Fibroblast of mammary gland (primary cell): ENCODE measurements around the gene VWA8.
A peak's percentile ranks its signal among the peaks of the same experiment; 100 is the strongest.

Experiments used
- DNase-seq: peaks from one replicate; pipeline ENCODE4 v3.0.0-alpha.2; 2010; ENCODE audit warnings: low read depth
- H3K4me3 ChIP-seq: 2 replicates; pipeline ENCODE4 v1.5.1; 2011; ENCODE audit warnings: low read depth, mild to moderate bottlenecking, low read length, moderate library complexity; ENCODE audit not compliant: control insufficient read depth
- CTCF ChIP-seq: conservative IDR thresholded peaks from 2 replicates; pipeline ENCODE4 v1.5.1; 2011; ENCODE audit warnings: low read depth, low read length, inconsistent platforms; ENCODE audit not compliant: control insufficient read depth, insufficient read depth

The VWA8 gene

DNA sequence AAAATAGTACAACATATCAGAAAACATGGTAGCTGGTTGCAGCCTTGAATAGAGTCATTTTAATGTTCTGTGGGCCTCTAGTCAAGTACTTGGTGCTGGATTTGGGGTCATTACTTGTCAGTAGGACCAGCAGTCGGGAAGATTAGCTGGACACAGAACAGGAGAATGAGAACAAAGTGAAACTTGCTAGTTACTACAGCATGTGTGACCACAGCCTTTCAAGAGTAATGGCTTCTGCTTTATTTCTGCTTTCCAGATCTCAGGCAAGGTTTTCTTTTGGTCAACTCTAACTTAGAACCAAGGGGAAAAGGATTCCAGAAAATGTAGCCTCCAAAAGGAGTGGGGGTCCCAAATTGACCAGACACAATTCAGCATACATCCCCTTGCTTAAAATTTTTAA, 17.1 kb upstream of the VWA8 start:
- no peak for DNase-seq
- H3K4me3 ChIP-seq = no peak overlapping the region
- TF ChIP-seq CTCF = no peak

DNA sequence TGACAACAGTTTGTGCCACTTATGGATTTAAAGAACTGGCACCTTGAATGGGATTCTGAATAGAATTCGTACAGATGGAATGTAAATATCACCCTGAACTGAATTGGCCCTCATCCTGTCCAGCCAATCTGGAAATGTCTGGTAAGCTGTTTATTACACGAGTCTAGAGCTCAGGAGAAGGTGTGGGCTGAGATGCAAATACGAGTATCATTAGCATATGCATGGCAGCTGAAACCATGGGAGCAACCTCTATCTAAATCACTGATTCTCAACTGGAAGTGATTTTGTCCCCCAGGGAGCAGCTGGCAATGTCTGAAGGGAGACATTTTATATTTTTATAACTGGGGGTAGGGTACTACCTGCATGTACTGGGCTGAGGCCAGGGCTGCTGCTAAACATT, 15.6 kb upstream of the VWA8 start:
- TF ChIP-seq CTCF = no peak
- H3K4me3 ChIP-seq = no peak overlapping the region
- DNase-seq = no peak

DNA sequence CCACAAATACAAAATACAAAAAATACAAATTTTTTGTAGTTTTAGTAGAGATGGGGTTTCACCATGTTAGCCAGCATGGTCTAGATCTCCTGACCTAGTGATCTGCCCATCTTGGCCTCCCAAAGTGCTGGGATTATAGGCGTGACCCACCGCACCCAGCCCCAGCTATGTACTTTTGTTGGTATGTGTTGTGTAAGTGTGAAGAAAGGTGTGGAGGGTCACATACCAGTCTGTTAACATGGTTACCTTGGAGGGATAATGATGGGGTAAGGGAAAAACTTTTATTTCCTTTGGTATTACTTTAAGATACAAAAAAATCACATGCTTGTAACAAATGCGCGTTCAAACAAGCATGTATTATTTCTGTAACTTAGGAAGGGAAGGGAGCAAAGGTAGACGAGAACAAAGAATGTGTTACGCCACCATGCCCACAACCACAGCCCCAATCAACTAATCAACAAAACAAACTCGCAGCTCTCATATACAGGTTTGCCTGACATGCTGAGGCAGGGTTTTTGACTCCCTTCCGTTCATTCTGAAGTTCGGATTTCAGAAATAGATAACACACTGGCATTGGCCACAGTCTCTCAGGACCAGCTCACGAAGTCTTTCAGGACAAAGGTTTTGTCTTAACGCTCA, 13.5 kb upstream of the VWA8 start:
- no peak for TF ChIP-seq CTCF
- H3K4me3 ChIP-seq = no peak overlapping the region
- no peak for DNase-seq

GRCh38 chr13:41973247-41973741, 12.4 kb upstream of the VWA8 start:
- no peak for DNase-seq
- no peak overlapping the region for H3K4me3 ChIP-seq
- peak; percentile 6 for TF ChIP-seq CTCF

GRCh38 chr13:41971848-41972247, 10.9 kb upstream of the VWA8 start:
- no peak for TF ChIP-seq CTCF
- no peak overlapping the region for H3K4me3 ChIP-seq
- no peak for DNase-seq

- no peak for DNase-seq
- no peak for TF ChIP-seq CTCF
Measured at GRCh38 chr13:41970918-41971317, 10.0 kb upstream of the VWA8 start.

GRCh38 chr13:41970022-41970421, 9.1 kb upstream of the VWA8 start:
- H3K4me3 ChIP-seq = no peak overlapping the region
- no peak for DNase-seq
- TF ChIP-seq CTCF = no peak

More at GRCh38 chr13:41970918-41971317, 10.0 kb upstream of the VWA8 start:
- H3K4me3 ChIP-seq = no peak overlapping the region
